Nephron (organoid): ENCODE measurements around the gene ACACB.
"Not testable (repeated sequence)": the region's sequence is repeated elsewhere in the genome, so short reads cannot be mapped to it uniquely, and the experiment has no call there.

Source experiments
- H3K27ac Mint-ChIP-seq, 3 experiments: 2 replicates each; pipeline ENCODE4 v1.8.0; 2020; ENCODE audit warnings: mixed read lengths in 3 of 3, mild to moderate bottlenecking in 2 of 3, moderate library complexity in 1 of 3
- H3K27me3 Mint-ChIP-seq: 2 replicates; pipeline ENCODE4 v1.8.0; 2021; ENCODE audit warnings: low read depth, mild to moderate bottlenecking, moderate library complexity, mixed read lengths
- H3K36me3 Mint-ChIP-seq: 2 replicates; pipeline ENCODE4 v1.8.0; 2020; ENCODE audit warnings: low read depth, mixed read lengths
- H3K4me1 Mint-ChIP-seq: 2 replicates; pipeline ENCODE4 v1.8.0; 2020; ENCODE audit warnings: mixed read lengths
- H3K4me3 Mint-ChIP-seq, 3 experiments: 2 replicates each; pipeline ENCODE4 v1.8.0; 2020; ENCODE audit warnings: mild to moderate bottlenecking in 3 of 3, mixed read lengths in 3 of 3, moderate library complexity in 2 of 3
- H3K9me3 Mint-ChIP-seq: 2 replicates; pipeline ENCODE4 v1.8.0; 2020; ENCODE audit warnings: mixed read lengths
- CTCF ChIP-seq, 3 experiments: fragments of 200-600 bp; sonication (generic); IDR thresholded peaks; one replicate each; pipeline ENCODE4 v1.5.0; 2021; ENCODE audit warnings: antibody characterized with exemption in 3 of 3; ENCODE audit not compliant: unreplicated experiment in 3 of 3

The ACACB gene

GRCh38 chr12:109139360-109139759, 23.0 kb downstream of the ACACB start:
- Mint-ChIP-seq H3K27ac (no peak overlapping the region), H3K9me3 (peaks cover 15% of the 10 kb centered on the region), H3K4me1 (no peaks in the 10 kb centered on the region), H3K36me3 (peaks cover 19% of the 10 kb centered on the region), H3K4me3 (no peak overlapping the region), H3K27me3 (peaks cover 9% of the 10 kb centered on the region)
- no peak for TF ChIP-seq CTCF (IDR thresholded peaks at IDR 0.05; ENCODE audit: unreplicated experiment in 3 of 3)

GRCh38 chr12:109139791-109140190, 23.4 kb downstream of the ACACB start:
- no peaks in the 10 kb centered on the region for H3K4me1 Mint-ChIP-seq
- H3K36me3 Mint-ChIP-seq = peaks cover 19% of the 10 kb centered on the region
- peaks cover 9% of the 10 kb centered on the region for H3K27me3 Mint-ChIP-seq
- peaks cover 12% of the 10 kb centered on the region for H3K9me3 Mint-ChIP-seq
- H3K4me3 Mint-ChIP-seq = no peak overlapping the region
- no peak for TF ChIP-seq CTCF (IDR thresholded peaks at IDR 0.05; ENCODE audit: unreplicated experiment in 3 of 3)
- H3K27ac Mint-ChIP-seq = no peak overlapping the region

- no peak for TF ChIP-seq CTCF (IDR thresholded peaks at IDR 0.05; ENCODE audit: unreplicated experiment in 3 of 3)
- no peak overlapping the region for H3K4me3 Mint-ChIP-seq
- peaks cover 19% of the 10 kb centered on the region for H3K36me3 Mint-ChIP-seq
- H3K27me3 Mint-ChIP-seq = peaks cover 9% of the 10 kb centered on the region
- no peaks in the 10 kb centered on the region for H3K4me1 Mint-ChIP-seq
- peaks cover 6% of the 10 kb centered on the region for H3K9me3 Mint-ChIP-seq
- H3K27ac Mint-ChIP-seq = no peak overlapping the region
These were observed 24.2 kb downstream of the ACACB start for GRCh38 chr12:109140560-109140959.

- no peak overlapping the region for H3K27ac Mint-ChIP-seq
- H3K4me1 Mint-ChIP-seq = peaks cover 14% of the 10 kb centered on the region
- TF ChIP-seq CTCF (IDR thresholded peaks at IDR 0.05; ENCODE audit: unreplicated experiment in 3 of 3) = no peak
- peaks cover 5% of the 10 kb centered on the region for H3K27me3 Mint-ChIP-seq
- no peaks in the 10 kb centered on the region for H3K9me3 Mint-ChIP-seq
- H3K36me3 Mint-ChIP-seq = peaks cover 14% of the 10 kb centered on the region
- no peak overlapping the region for H3K4me3 Mint-ChIP-seq
These were observed 27.8 kb downstream of the ACACB start for GRCh38 chr12:109144224-109144623.

GRCh38 chr12:109147126-109147525, 30.7 kb downstream of the ACACB start:
- peaks cover 14% of the 10 kb centered on the region for H3K4me1 Mint-ChIP-seq
- H3K27ac Mint-ChIP-seq, H3K9me3 Mint-ChIP-seq, H3K4me3 Mint-ChIP-seq, H3K36me3 Mint-ChIP-seq: not testable (repeated sequence)
- H3K27me3 Mint-ChIP-seq = peaks cover 11% of the 10 kb centered on the region

GRCh38 chr12:109147954-109148353, 31.6 kb downstream of the ACACB start:
- Mint-ChIP-seq H3K36me3 (peaks cover under 1% of the 10 kb centered on the region), H3K4me3 (no peak overlapping the region), H3K9me3 (no peaks in the 10 kb centered on the region), H3K27ac (peak overlapping the region in 1 of 3 experiments; percentile 64), H3K27me3 (peaks cover 12% of the 10 kb centered on the region), H3K4me1 (peaks cover 14% of the 10 kb centered on the region)
- no peak for TF ChIP-seq CTCF (IDR thresholded peaks at IDR 0.05; ENCODE audit: unreplicated experiment in 3 of 3)
